Mucosa of descending colon (tissue), 3 donors: ENCODE measurements around the gene TMCC2. TPM values are rescaled to one million over a fixed set of nuclear protein-coding genes. Genes with fewer than 3 reads are reported as not detected.

ENCODE experiments used
- ATAC-seq: fragments of 200-7000 bp; cut with Tn5 transposase; one replicate; pipeline ENCODE4 v1.9.1; 2020; ENCODE audit warnings: mild to moderate bottlenecking, moderate library complexity
- DNase-seq, 3 donors: peaks; one replicate each; pipeline ENCODE4 v3.0.0-alpha.2; 2020
- H3K36me3 ChIP-seq: fragments of 200-600 bp; one replicate; pipeline ENCODE4 v1.8.0; 2021; ENCODE audit warnings: low read depth, mild to moderate bottlenecking
- H3K4me1 ChIP-seq: fragments of 200-600 bp; one replicate; pipeline ENCODE4 v1.8.0; 2021; ENCODE audit warnings: low read depth, mild to moderate bottlenecking
- H3K4me3 ChIP-seq: fragments of 200-600 bp; one replicate; pipeline ENCODE4 v1.8.0; 2021; ENCODE audit warnings: mild to moderate bottlenecking
- H3K9me3 ChIP-seq: fragments of 200-600 bp; one replicate; pipeline ENCODE4 v1.8.0; 2021; ENCODE audit warnings: mild to moderate bottlenecking
- intact Hi-C, 2 donors: fragments of 100-400 bp; cut with DNase I in 1 of 2; cut with micrococcal nuclease in 1 of 2; formaldehyde crosslinking; loops; one replicate each; pipeline versions ENCODE4 v1.11.0 to v1.11.1; 2022; cut with DNase I, micrococcal nuclease
- total RNA-seq, 3 donors: library from RNA; stranded (reverse); fragmentation: NEBNext Ultra II Directional in 2 of 3; extraction: Animal tissue kit (Norgen Biotek cat#: 25700) in 2 of 3; gene quantifications; one replicate each; pipeline versions ENCODE4 v1.2.1 to v1.2.4, GENCODE V29; 2021 to 2023
- TF ChIP-seq, protein P1 (sequence below): fragments of 200-600 bp; IDR thresholded peaks from one replicate; pipeline ENCODE4 v1.8.0; 2022; ENCODE audit warnings: antibody characterized with exemption, mild to moderate bottlenecking
- donor health status: DM: no; HTN: no; CAD: no; lungs with moderate emphysema.
- donor health status: DM: no; HTN: no; CAD: no.
- donor health status: DM: no; HTN: yes; CAD: no.

Gene TMCC2
- total RNA-seq, 3 donors from 2014 or later, result 0.27 to 5.1 (median 0.29) TPM

DNA sequence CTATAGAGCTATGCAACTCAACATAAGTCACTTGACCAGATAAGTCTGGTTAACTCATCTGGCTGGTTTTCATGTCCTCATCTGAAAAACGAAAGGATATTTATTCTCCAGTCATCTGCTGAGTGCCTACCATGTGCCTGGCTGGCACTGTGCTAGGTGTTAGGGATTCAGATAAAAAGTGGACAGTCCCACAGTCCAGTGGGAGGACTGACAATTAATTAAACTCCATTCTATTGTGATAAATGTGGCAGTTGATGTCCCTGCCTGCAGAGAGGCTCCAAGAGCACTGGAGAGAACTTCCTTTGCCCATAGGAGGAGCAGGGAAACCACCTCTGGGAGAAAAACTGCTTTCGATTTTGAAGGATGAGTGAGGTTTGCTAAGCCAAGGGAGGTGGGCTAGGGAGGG is 88.4 kb downstream of the TMCC2 start:
- no peak for DNase-seq
- peaks cover 67% of the 10 kb centered on the region for H3K4me1 ChIP-seq
- H3K36me3 ChIP-seq, result no peaks in the 10 kb centered on the region
- TF ChIP-seq, protein P1, sequence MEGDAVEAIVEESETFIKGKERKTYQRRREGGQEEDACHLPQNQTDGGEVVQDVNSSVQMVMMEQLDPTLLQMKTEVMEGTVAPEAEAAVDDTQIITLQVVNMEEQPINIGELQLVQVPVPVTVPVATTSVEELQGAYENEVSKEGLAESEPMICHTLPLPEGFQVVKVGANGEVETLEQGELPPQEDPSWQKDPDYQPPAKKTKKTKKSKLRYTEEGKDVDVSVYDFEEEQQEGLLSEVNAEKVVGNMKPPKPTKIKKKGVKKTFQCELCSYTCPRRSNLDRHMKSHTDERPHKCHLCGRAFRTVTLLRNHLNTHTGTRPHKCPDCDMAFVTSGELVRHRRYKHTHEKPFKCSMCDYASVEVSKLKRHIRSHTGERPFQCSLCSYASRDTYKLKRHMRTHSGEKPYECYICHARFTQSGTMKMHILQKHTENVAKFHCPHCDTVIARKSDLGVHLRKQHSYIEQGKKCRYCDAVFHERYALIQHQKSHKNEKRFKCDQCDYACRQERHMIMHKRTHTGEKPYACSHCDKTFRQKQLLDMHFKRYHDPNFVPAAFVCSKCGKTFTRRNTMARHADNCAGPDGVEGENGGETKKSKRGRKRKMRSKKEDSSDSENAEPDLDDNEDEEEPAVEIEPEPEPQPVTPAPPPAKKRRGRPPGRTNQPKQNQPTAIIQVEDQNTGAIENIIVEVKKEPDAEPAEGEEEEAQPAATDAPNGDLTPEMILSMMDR, result no peak
- no peak for ATAC-seq
- no peaks in the 10 kb centered on the region for H3K9me3 ChIP-seq
- H3K4me3 ChIP-seq, result no peak overlapping the region
- intact Hi-C loops, result no loop called here

DNA sequence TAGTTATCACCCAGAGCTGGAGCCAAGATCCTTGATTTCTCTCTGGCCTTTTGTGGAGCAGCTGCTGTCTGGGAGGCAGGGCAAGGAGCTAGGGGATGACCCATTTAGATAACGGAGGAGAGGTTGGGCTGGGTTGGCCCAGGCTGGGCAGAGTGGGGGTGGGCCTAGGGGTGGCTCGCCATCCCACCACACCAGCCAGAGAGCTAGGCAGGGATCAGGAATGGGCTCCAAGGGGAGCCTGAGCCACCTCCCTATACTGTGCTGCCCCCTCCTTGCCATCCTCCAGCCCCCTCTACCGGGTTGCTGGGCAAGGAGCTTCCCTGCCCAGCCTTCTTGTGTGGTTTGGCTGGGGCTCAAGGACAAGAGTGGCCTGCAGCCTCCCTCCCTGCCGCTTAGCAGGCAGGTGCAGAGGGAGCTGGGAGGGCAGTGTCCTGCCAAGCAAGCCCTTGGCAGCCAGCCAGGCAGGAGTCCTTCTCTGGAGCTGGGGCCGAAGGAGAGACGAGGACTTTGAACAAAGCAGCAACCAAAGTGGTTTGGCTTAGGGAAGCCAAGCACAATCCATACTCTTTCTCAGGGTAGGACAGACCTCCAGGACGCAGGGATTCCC is 89.7 kb downstream of the TMCC2 start:
- Histone ChIP-seq H3K36me3 (no peaks in the 10 kb centered on the region), H3K9me3 (no peaks in the 10 kb centered on the region), H3K4me3 (no peak overlapping the region), H3K4me1 (peaks cover 64% of the 10 kb centered on the region)
- intact Hi-C loops, result no loop called here
- TF ChIP-seq, protein P1, result no peak
- DNase-seq, result peak; percentile 93 to 95 (median 94)
- peak; percentile 54 for ATAC-seq

DNA sequence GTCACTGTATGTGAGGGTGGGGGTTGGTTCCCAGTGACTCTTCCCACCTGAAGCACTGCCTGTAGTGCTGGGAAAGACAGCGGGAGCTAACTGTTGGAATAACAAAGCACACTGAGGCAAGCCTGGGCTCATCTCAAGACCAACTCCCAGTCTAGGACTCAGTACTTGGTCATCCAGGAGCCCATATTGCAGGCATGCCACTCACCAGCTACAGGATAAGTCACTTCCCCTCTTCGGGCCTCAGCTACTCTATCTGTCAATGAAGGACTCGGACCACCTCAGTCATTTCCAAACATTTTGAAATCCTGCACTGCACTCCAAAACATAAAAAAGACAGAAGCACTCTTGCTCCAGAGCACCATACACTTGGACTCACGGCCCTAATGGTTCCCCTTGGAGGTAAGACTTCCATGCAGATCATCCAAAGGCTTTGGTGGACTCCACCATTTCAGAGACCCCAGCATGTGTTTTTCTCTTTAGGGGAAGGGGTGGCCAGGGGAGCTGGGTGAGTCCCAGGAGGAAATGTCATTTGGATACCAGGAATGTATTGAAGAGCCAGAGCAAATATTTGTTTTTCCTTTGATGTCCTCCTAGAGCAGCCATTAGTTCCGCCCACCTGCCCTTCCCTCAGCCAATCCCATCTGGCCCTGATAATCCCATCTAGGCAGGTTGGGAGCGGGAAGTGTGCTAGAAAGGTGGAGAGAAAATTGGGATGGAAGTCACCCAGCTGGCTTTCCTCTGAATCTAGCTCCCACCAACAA is 90.7 kb downstream of the TMCC2 start:
- Histone ChIP-seq H3K4me3 (no peak overlapping the region), H3K9me3 (no peaks in the 10 kb centered on the region), H3K36me3 (no peaks in the 10 kb centered on the region), H3K4me1 (peaks cover 56% of the 10 kb centered on the region)
- DNase-seq (peak; percentile 64 to 71 (median 69)), ATAC-seq (peak; percentile 15)
- intact Hi-C loops, result no loop called here
- TF ChIP-seq, protein P1, result no peak

DNA sequence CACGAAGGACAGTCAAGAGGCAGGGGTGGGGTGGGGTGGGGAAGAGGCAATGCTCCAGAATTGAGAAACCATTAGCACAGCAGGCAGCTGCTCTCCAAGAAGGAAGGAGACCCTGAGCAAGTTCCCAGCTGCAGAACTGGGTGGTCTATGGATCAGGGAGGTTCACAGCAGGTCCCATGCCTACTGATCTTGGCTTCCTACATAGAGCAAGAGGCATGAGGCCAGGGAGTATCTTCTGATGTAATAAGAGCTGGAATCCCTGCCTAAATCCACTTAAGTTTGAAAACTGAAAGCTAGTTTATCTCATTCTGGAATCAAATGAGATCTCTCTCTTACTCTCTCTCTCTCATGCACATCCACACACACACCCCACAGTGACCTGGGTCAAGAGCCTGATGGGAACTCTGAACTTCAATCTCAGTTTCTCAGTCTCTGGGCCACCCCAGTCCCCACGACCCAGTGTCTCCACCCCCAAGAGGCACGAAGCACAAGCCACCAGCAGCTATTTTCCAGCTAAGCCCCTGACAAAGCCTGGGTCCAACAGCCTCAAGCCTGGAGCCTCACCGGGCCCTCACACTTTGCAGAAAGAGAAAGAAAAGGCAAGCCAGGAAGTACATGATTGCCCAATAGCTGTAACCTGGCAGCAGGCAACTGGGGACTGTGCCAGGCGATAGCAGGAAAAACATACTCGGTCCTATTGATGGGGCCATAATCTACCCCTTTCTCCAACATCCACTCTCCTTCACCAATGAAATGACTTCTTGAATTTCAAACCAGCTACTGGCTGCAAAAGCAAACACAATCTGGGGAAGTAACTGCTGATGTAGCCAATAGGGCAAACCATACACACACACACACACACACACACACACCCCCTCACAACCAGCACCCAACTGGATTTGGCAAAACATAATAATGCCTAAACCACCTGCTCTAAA is 91.6 kb downstream of the TMCC2 start:
- Histone ChIP-seq H3K4me3 (no peak overlapping the region), H3K36me3 (no peaks in the 10 kb centered on the region), H3K9me3 (no peaks in the 10 kb centered on the region), H3K4me1 (peaks cover 47% of the 10 kb centered on the region)
- TF ChIP-seq, protein P1, result no peak
- intact Hi-C loops, result no loop called here
- DNase-seq (peak; percentile 83 to 93 (median 86)), ATAC-seq (peak; percentile 67)

DNA sequence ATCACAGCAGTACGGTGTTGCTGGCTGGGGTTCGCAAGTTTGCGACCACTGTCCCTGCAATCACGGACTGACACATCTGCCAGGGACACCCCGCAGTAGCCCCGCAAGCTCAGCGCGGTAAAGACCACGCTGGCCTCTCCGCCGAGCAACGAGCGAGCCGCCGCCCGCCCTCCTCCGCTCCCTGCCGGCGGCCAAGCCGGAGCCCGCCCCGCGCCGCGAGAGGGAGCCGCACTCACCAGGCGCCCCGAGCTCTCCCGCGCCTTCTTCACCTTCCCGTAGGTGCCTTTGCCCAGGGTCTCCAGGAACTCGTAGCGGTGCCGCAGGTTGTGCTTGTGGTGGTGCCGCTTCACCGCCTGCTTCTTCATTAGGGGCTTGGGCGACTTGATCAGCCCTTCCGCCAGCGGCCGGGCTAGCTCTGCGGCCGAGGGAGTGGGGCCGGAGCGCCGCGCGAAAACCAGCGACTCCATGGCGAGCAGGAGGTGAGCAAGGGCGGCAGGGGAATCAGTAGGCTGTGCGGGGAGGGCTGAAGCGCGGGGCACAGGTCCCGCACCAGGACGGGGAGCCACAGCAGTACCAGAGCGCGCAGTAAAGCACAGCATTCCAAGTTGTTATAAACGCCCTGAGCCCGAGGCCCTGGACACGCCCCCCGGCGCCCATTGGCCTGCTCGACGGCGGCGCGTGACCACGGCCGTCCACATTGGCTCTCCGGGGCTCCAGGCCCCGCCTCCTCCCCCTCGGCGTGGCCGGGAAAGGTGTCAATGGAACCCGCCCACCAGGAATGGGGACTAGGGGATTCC is 93.6 kb downstream of the TMCC2 start, which contains the start of gene NUAK2:
Gene NUAK2 (minus strand): TSS at position 584 of the 797 bp plus-strand sequence. CDS start 117 bp downstream, at position 467.
- peak within 1 kb of the TSS; percentile 83 for H3K4me3 ChIP-seq
- H3K4me1 ChIP-seq, result peaks cover 34% of the 10 kb centered on the region
- intact Hi-C loops, result no loop called here
- peak; percentile 76 for ATAC-seq
- no peaks in the 10 kb centered on the region for H3K9me3 ChIP-seq
- TF ChIP-seq, protein P1, result no peak
- peak; percentile 98 for DNase-seq
- H3K36me3 ChIP-seq, result no peaks in the 10 kb centered on the region
